ENCODE measurements around the gene CDK6.

GRCh38 chr7:92696584-92696983, 139.8 kb downstream of the CDK6 start:
- TF ChIP-seq EZH2 (IDR thresholded peaks at IDR 0.05; ENCODE audit: low read length, unreplicated experiment) = no peak
- no peak for TF ChIP-seq CTCF (conservative IDR thresholded peaks at IDR 0.05; ENCODE audit: low read depth, low read length)
- TF ChIP-seq EZH2phosphoT487 (IDR thresholded peaks at IDR 0.05; ENCODE audit: borderline replicate concordance, low read length) = no peak
